Measurements from ENCODE around the gene SEC22C.

GRCh38 chr3:42572278-42572677 lies 9.5 kb downstream of the SEC22C start:
- no peak for TF ChIP-seq POLR2A (IDR thresholded peaks at IDR 0.05; ENCODE audit: extremely low read depth, insufficient read length)
- peak; percentile 72 for TF ChIP-seq CTCF (IDR thresholded peaks at IDR 0.05; ENCODE audit: low read depth, low read length)
- no peak for TF ChIP-seq MYC (IDR thresholded peaks at IDR 0.05; ENCODE audit: low read depth, low read length)
- TF ChIP-seq MAX (IDR thresholded peaks at IDR 0.05; ENCODE audit: low read depth, low read length) = no peak
